Measurements from ENCODE around the gene RASSF4.

GRCh38 chr10:45000138-45000751 is 40.6 kb downstream of the RASSF4 start:
- TF ChIP-seq CTCF (IDR thresholded peaks at IDR 0.05) (no peak), POLR2A (IDR thresholded peaks at IDR 0.05) (no peak), POLR2AphosphoS5 (IDR thresholded peaks at IDR 0.05; ENCODE audit: insufficient read depth in 1 of 2, low read depth in 1 of 2) (peak in 1 of 2 donors; percentile 72)
